Keratinocyte (primary cell): ENCODE results near the gene ANAPC16. TPM values are rescaled to one million over a fixed set of nuclear protein-coding genes. Genes with fewer than 3 reads are reported as not detected.

ENCODE experiments used
- DNase-seq: peaks from one replicate; pipeline ENCODE4 v3.0.0-alpha.2; 2011; ENCODE audit warnings: low read depth, missing footprints, low spot score
- FAIRE-seq: peaks from 2 replicates; lab custom pipeline; 2011; peaks lifted over from hg19 to GRCh38; lab: Jason Lieb, UNC
- H2AFZ ChIP-seq: 2 replicates; pipeline ENCODE4 v1.6.0; 2012; ENCODE audit warnings: low read length, control low read depth, inconsistent platforms; ENCODE audit not compliant: control insufficient read depth
- H3K27ac ChIP-seq: 2 replicates; pipeline ENCODE4 v1.5.1; 2011; ENCODE audit warnings: low read length; ENCODE audit not compliant: control insufficient read depth, insufficient read depth
- H3K27me3 ChIP-seq: 3 replicates; pipeline ENCODE4 v1.6.0; 2011; ENCODE audit warnings: low read length; ENCODE audit not compliant: control insufficient read depth, insufficient read depth; ENCODE audit errors: extremely low read depth
- H3K36me3 ChIP-seq, 2 experiments: 2 replicates in 1 of 2; 3 replicates in 1 of 2; pipeline ENCODE4 v1.5.1; 2011; ENCODE audit warnings: low read length in 2 of 2, mild to moderate bottlenecking in 1 of 2; ENCODE audit not compliant: control insufficient read depth in 2 of 2, insufficient read depth in 2 of 2; ENCODE audit errors: extremely low read depth in 1 of 2
- H3K4me1 ChIP-seq: 3 replicates; pipeline ENCODE4 v1.5.1; 2011; ENCODE audit warnings: low read length; ENCODE audit not compliant: control insufficient read depth, insufficient read depth; ENCODE audit errors: extremely low read depth
- H3K4me2 ChIP-seq: 3 replicates; pipeline ENCODE4 v1.6.0; 2011; ENCODE audit warnings: low read depth, low read length; ENCODE audit not compliant: control insufficient read depth, insufficient read depth; ENCODE audit errors: extremely low read depth
- H3K4me3 ChIP-seq, 3 experiments: fragments of 200-600 bp in 1 of 3; sonication (generic) in 1 of 3; 2 replicates in 2 of 3; 3 replicates in 1 of 3; pipeline ENCODE4 v1.5.1; 2011 to 2016; ENCODE audit warnings: low read length in 3 of 3, mild to moderate bottlenecking in 3 of 3, control low read depth in 2 of 3, inconsistent platforms in 1 of 3, low read depth in 1 of 3, mixed read lengths in 1 of 3, mixed run types in 1 of 3, moderate library complexity in 1 of 3; ENCODE audit not compliant: control insufficient read depth in 2 of 3, insufficient read depth in 2 of 3; ENCODE audit errors: extremely low read depth in 1 of 3
- H3K79me2 ChIP-seq: 2 replicates; pipeline ENCODE4 v1.6.0; 2012; ENCODE audit warnings: low read length; ENCODE audit not compliant: control insufficient read depth, insufficient read depth
- H3K9ac ChIP-seq: 3 replicates; pipeline ENCODE4 v1.6.0; 2011; ENCODE audit warnings: low read length; ENCODE audit not compliant: control insufficient read depth, insufficient read depth; ENCODE audit errors: extremely low read depth
- H3K9me1 ChIP-seq: 3 replicates; pipeline ENCODE4 v1.6.0; 2011; ENCODE audit warnings: low read length; ENCODE audit not compliant: control insufficient read depth, insufficient read depth; ENCODE audit errors: extremely low read depth
- H3K9me3 ChIP-seq: 2 replicates; pipeline ENCODE4 v1.5.1; 2012; ENCODE audit warnings: low read depth, low read length; ENCODE audit not compliant: control insufficient read depth
- H4K20me1 ChIP-seq: 3 replicates; pipeline ENCODE4 v1.6.0; 2011; ENCODE audit warnings: low read length; ENCODE audit not compliant: control insufficient read depth, insufficient read depth; ENCODE audit errors: extremely low read depth
- EZH2 ChIP-seq: IDR thresholded peaks from one replicate; pipeline ENCODE4 v1.6.1; 2012; ENCODE audit warnings: inconsistent platforms, mild to moderate bottlenecking, low read length, moderate library complexity
- dilution Hi-C: fragments of 300-500 bp; cut with MboI; formaldehyde crosslinking; loops from one replicate; pipeline ENCODE4 v1.7.0; 2020; ENCODE audit warnings: low sequenced_read_pairs; ENCODE audit not compliant: extremely low pct_ligation_motif_present
- polyA plus RNA-seq, 5 experiments: library from polyadenylated mRNA; depleted of rRNA in 3 of 5; stranded (reverse) in 3 of 5; stranded (forward) in 1 of 5; unstranded in 1 of 5; fragments of >200 nt; gene quantifications; 1 replicate in 1 of 5; 2 replicates in 3 of 5; 3 replicates in 1 of 5; pipeline versions ENCODE4 v1.2.1 to v1.2.3, GENCODE V29; 2011 to 2012; ENCODE audit warnings: missing spikeins in 2 of 5, low read depth in 1 of 5, low replicate concordance in 1 of 5
- TF ChIP-seq, protein P1 (sequence below), 3 experiments: IDR thresholded peaks in 1 of 3; conservative IDR thresholded peaks in 1 of 3; optimal IDR thresholded peaks in 1 of 3; 2 replicates in 2 of 3; 3 replicates in 1 of 3; pipeline versions ENCODE3 to v1.5.1; 2011; ENCODE audit warnings: low read length in 3 of 3, mild to moderate bottlenecking in 3 of 3, moderate library complexity in 2 of 3, control low read depth in 1 of 3, inconsistent platforms in 1 of 3; ENCODE audit not compliant: insufficient read depth in 2 of 3; ENCODE audit errors: extremely low read depth in 1 of 3

The ANAPC16 gene
- polyA plus RNA-seq, 1 donor (not counting 4 experiments of a cell fraction or from before 2014, with no cell fraction given): 93.9 TPM

- FAIRE-seq: no peak
- no peak for TF ChIP-seq EZH2
- TF ChIP-seq, protein P1, sequence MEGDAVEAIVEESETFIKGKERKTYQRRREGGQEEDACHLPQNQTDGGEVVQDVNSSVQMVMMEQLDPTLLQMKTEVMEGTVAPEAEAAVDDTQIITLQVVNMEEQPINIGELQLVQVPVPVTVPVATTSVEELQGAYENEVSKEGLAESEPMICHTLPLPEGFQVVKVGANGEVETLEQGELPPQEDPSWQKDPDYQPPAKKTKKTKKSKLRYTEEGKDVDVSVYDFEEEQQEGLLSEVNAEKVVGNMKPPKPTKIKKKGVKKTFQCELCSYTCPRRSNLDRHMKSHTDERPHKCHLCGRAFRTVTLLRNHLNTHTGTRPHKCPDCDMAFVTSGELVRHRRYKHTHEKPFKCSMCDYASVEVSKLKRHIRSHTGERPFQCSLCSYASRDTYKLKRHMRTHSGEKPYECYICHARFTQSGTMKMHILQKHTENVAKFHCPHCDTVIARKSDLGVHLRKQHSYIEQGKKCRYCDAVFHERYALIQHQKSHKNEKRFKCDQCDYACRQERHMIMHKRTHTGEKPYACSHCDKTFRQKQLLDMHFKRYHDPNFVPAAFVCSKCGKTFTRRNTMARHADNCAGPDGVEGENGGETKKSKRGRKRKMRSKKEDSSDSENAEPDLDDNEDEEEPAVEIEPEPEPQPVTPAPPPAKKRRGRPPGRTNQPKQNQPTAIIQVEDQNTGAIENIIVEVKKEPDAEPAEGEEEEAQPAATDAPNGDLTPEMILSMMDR (optimal IDR thresholded peaks at IDR 0.05 in 1 of 3, IDR thresholded peaks at IDR 0.05 in 1 of 3, conservative IDR thresholded peaks at IDR 0.05 in 1 of 3; ENCODE audit: extremely low read depth in 1 of 3, insufficient read depth in 2 of 3, low read length in 3 of 3): no peak
Measured at GRCh38 chr10:72250666-72251065, 34.9 kb downstream of the ANAPC16 start.

DNA sequence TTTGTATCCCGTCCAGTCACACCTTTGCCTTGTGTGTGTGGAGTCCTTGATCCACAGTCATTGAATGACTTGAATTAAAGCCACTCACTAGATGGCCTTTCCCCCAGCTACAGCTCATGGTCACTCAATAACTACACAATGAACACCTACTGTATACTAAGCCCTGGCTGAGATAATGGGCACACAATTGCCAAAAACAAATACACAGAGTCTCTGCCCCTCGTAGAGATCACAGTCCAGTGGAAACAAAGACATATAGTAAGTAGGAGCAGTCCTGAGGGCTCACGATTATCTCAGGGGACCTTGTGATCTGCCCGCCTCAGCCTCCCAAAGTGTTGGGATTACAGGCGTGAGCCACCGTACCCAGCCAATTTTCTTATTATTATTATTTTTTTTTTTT is 35.8 kb downstream of the ANAPC16 start:
- no peak overlapping the region for H2AFZ ChIP-seq
- no peak overlapping the region for H3K9ac ChIP-seq
- dilution Hi-C loops: no loop called here
- H3K4me3 ChIP-seq: no peak overlapping the region
- no peaks in the 10 kb centered on the region for H4K20me1 ChIP-seq
- DNase-seq (no peak), FAIRE-seq (no peak)
- no peaks in the 10 kb centered on the region for H3K79me2 ChIP-seq
- H3K27me3 ChIP-seq: no peaks in the 10 kb centered on the region
- H3K4me1 ChIP-seq: peaks cover 50% of the 10 kb centered on the region
- TF ChIP-seq, protein P1 (optimal IDR thresholded peaks at IDR 0.05 in 1 of 3, IDR thresholded peaks at IDR 0.05 in 1 of 3, conservative IDR thresholded peaks at IDR 0.05 in 1 of 3; ENCODE audit: extremely low read depth in 1 of 3, insufficient read depth in 2 of 3, low read length in 3 of 3): no peak
- no peak for TF ChIP-seq EZH2
- H3K36me3 ChIP-seq: no peaks in the 10 kb centered on the region
- no peaks in the 10 kb centered on the region for H3K9me3 ChIP-seq
- H3K9me1 ChIP-seq: no peaks in the 10 kb centered on the region
- no peak overlapping the region for H3K4me2 ChIP-seq
- no peak overlapping the region for H3K27ac ChIP-seq

More at GRCh38 chr10:72250666-72251065, 34.9 kb downstream of the ANAPC16 start:
- no peak overlapping the region for H3K4me2 ChIP-seq
- H3K4me1 ChIP-seq: peaks cover 44% of the 10 kb centered on the region
- no peaks in the 10 kb centered on the region for H4K20me1 ChIP-seq
- no peak overlapping the region for H3K27ac ChIP-seq
- no peaks in the 10 kb centered on the region for H3K36me3 ChIP-seq
- H3K4me3 ChIP-seq: no peak overlapping the region
- no peak overlapping the region for H2AFZ ChIP-seq
- no peak for DNase-seq
- H3K9me1 ChIP-seq: no peaks in the 10 kb centered on the region
- H3K27me3 ChIP-seq: no peaks in the 10 kb centered on the region
- dilution Hi-C loops: no loop called here
- no peaks in the 10 kb centered on the region for H3K79me2 ChIP-seq
- no peak overlapping the region for H3K9ac ChIP-seq
- H3K9me3 ChIP-seq: no peaks in the 10 kb centered on the region
